ENCODE data around the gene NELFB.

DNA sequence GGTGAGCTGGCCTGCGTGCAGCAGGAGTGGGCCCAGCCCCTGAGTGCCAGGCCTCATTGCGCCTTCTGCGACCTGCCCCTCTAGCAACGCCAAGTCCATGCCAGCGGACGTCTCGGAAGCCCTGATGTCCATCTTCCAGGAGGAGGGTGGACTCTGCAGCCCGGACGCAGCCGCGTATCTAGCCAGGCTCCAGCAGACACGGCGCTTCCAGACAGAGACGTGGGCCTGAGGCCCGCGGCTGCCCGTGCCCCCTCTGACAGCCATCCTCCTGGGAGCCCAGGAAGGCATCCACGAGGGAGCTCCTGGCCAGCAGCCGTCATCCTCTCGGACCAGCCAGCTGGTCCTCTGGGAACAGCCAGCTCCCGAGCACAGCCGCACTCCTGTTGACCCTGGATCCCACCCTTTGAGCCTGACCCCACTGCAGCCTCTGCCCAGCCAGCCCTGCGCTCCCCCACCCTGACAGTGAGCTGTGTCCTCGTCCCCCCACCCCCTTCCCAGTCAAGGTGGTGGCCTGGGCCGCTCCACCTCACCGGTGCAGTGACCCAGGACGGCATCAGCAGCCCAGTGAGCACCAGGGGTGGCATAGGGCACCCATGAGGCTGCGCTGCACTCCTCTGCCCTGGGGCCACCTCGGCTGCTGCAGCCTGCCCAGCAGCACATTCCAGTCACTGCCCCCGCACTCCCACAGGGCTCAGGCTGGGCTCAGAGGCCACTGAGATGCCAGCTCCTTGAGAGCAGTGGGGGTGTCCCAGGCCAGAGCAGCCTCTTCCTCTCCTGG lies 38.8 kb upstream of the NELFB start:
- TF ChIP-seq, protein P1, sequence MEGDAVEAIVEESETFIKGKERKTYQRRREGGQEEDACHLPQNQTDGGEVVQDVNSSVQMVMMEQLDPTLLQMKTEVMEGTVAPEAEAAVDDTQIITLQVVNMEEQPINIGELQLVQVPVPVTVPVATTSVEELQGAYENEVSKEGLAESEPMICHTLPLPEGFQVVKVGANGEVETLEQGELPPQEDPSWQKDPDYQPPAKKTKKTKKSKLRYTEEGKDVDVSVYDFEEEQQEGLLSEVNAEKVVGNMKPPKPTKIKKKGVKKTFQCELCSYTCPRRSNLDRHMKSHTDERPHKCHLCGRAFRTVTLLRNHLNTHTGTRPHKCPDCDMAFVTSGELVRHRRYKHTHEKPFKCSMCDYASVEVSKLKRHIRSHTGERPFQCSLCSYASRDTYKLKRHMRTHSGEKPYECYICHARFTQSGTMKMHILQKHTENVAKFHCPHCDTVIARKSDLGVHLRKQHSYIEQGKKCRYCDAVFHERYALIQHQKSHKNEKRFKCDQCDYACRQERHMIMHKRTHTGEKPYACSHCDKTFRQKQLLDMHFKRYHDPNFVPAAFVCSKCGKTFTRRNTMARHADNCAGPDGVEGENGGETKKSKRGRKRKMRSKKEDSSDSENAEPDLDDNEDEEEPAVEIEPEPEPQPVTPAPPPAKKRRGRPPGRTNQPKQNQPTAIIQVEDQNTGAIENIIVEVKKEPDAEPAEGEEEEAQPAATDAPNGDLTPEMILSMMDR (IDR thresholded peaks at IDR 0.05) = no peak
- TF ChIP-seq POLR2A (IDR thresholded peaks at IDR 0.05) = no peak

All from testis (tissue), 2 donors.